ENCODE results near the gene FAM236A.
"Not testable (repeated sequence)": the region's sequence is repeated elsewhere in the genome, so short reads cannot be mapped to it uniquely, and the experiment has no call there.

DNA sequence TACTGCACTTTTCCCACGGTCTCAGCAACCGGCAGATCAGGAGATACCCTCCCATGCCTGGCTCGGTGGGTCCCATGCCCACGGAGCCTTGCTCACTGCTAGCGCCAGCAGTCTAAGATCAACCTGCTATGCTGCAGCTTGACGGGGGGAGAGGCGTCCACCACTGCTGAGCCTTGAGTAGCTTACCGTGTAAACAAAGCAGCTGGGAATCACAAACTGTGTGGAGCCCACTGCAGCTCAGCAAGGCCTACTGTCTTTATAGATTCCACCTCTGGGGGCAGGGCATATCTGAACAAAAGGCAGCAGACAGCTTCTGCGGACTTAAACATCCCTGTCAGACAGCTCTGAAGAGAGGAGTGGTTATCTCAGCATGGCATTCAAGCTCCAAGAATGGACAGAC, 22.0 kb downstream of the FAM236A start:
- TF ChIP-seq, protein P1, sequence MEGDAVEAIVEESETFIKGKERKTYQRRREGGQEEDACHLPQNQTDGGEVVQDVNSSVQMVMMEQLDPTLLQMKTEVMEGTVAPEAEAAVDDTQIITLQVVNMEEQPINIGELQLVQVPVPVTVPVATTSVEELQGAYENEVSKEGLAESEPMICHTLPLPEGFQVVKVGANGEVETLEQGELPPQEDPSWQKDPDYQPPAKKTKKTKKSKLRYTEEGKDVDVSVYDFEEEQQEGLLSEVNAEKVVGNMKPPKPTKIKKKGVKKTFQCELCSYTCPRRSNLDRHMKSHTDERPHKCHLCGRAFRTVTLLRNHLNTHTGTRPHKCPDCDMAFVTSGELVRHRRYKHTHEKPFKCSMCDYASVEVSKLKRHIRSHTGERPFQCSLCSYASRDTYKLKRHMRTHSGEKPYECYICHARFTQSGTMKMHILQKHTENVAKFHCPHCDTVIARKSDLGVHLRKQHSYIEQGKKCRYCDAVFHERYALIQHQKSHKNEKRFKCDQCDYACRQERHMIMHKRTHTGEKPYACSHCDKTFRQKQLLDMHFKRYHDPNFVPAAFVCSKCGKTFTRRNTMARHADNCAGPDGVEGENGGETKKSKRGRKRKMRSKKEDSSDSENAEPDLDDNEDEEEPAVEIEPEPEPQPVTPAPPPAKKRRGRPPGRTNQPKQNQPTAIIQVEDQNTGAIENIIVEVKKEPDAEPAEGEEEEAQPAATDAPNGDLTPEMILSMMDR (IDR thresholded peaks at IDR 0.05), result not testable (repeated sequence)
- not testable (repeated sequence) for TF ChIP-seq POLR2A (IDR thresholded peaks at IDR 0.05)

Data from heart left ventricle (tissue), 13 donors.